Activated T-cell treated with anti-CD3 and anti-CD28 coated beads, Interleukin-2, amount 50 U/mL, for 4 hours (primary cell): ENCODE measurements around the gene IMMP2L. TPM values are rescaled to one million over a fixed set of nuclear protein-coding genes. Genes with fewer than 3 reads are reported as not detected.

Experiments
- ATAC-seq, 2 donors: fragments of 200-7000 bp; cut with Tn5 transposase; one replicate each; pipeline ENCODE4 v1.10.0; 2021
- DNase-seq: peaks from one replicate; pipeline ENCODE4 v3.0.0-alpha.2; 2020
- H3K27me3 Mint-ChIP-seq: one replicate; pipeline ENCODE4 v1.8.0; 2021; ENCODE audit warnings: low read depth, mixed read lengths
- H3K36me3 Mint-ChIP-seq: one replicate; pipeline ENCODE4 v1.8.0; 2022; ENCODE audit warnings: mixed read lengths; ENCODE audit not compliant: insufficient read depth
- H3K4me1 Mint-ChIP-seq: one replicate; pipeline ENCODE4 v1.8.0; 2021; ENCODE audit warnings: low read depth, mixed read lengths
- H3K4me3 Mint-ChIP-seq: one replicate; pipeline ENCODE4 v1.8.0; 2021; ENCODE audit warnings: mild to moderate bottlenecking, moderate library complexity, mixed read lengths
- H3K9me3 Mint-ChIP-seq: one replicate; pipeline ENCODE4 v1.8.0; 2021; ENCODE audit warnings: mixed read lengths
- total RNA-seq, 3 donors: library from RNA; stranded (reverse); gene quantifications; one replicate each; pipeline ENCODE4 v1.2.1, GENCODE V29; 2021

IMMP2L gene
- total RNA-seq, 3 donors from 2014 or later: 18.7 to 22.9 (median 19.2) TPM

DNA sequence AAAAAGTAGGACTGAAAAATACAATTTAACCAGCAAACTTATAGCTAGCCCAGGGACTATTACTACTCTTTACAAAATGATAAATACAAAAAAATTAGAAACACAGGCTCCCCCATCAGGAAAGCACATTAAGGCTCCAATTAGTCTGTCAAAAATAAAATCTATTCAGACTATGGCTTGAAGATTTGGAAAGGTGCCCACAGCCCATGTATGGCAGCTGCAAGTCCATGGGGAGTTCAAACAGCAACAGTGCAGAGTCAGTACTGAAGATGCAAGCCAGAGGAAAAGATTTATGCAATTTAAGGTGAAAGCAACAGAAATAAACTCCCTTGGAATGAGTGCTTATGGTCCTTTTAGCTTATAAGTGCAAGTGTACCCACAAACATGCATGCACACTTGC lies 29.7 kb downstream of the IMMP2L start:
- Mint-ChIP-seq H3K9me3 (no peaks in the 10 kb centered on the region), H3K36me3 (peaks cover 2% of the 10 kb centered on the region), H3K4me3 (no peak overlapping the region), H3K27me3 (no peaks in the 10 kb centered on the region), H3K4me1 (peaks cover 12% of the 10 kb centered on the region)
- ATAC-seq (no peak), DNase-seq (no peak)

DNA sequence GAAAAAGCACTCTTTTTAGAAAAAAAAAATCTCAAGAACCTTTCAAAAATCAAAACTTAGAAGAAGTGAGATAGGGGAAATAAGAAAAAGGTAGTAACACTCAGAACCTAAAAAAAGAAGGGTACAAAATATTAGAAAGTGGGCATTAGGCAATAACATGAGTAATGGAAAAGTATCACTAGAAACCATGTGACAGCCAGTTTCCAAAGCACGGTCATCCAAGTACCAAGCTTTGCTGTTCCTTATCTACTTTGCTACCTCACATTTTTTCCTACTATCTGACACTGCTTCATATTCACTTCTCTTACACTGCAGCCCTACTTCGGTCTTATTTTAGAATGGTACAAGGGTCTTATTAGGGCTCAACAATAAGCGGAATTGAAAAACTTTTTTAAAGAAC lies 30.3 kb downstream of the IMMP2L start:
- Mint-ChIP-seq H3K27me3 (no peaks in the 10 kb centered on the region), H3K4me3 (no peak overlapping the region), H3K4me1 (peaks cover 13% of the 10 kb centered on the region), H3K36me3 (peaks cover 2% of the 10 kb centered on the region), H3K9me3 (no peaks in the 10 kb centered on the region)
- DNase-seq: no peak
- ATAC-seq: no peak

DNA sequence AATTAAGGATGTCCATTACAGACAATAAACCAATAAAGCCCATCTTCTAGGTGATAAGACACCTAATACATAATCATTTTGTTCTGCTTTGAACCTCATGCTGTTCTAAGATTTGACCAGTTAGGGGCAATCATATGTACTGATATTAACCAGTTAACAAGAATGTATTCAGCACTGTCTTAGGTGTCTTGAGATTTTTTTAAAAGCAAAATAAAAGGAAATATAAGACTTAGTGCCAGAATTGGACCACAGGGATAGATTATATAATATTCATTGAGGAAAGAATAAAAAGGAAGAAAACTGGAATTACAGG lies 32.0 kb downstream of the IMMP2L start:
- Mint-ChIP-seq H3K27me3 (no peaks in the 10 kb centered on the region), H3K4me1 (peaks cover 13% of the 10 kb centered on the region), H3K36me3 (peaks cover 2% of the 10 kb centered on the region), H3K4me3 (no peak overlapping the region), H3K9me3 (no peaks in the 10 kb centered on the region)
- DNase-seq (no peak), ATAC-seq (no peak)

DNA sequence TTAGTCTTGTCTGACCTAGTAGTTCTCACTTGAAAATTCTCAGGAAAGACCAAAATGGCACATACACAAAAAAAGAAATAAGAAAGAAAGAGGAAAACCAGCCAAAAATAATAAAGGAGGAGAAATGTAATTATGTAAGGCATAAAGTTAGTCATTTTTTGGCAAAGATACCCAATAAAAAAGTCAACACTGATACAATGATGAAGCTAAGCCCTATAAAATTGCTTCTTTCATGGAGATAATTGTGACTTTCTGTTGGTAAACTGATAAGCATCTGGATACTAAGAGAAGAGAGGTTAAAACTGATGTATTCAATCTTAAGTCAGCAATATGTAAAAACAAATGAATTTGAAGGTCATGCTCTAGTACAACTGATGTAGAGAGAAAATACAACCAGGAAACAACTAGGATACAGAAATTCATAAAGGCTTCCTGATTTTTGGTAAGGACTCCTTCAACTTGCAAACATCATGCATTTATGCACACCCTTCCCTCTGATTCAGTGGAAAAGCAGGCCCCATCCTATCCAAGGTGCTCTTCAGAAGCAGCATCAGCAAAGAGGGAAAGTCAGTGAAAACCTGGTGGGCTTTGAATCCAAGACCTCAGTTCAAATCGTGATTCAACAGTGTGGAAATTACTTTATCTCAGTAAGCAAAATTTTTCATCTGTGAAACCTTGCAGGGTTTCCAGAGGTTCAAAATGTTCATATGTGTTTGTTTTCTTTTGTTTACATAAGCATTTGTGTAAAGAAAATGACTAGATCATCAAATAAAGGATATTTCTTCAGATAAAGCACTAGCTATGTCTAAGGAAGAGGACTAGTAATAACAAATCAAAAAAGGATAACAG lies 32.6 kb downstream of the IMMP2L start:
- Mint-ChIP-seq H3K36me3 (peaks cover 4% of the 10 kb centered on the region), H3K4me1 (peaks cover 13% of the 10 kb centered on the region), H3K27me3 (no peaks in the 10 kb centered on the region), H3K9me3 (no peaks in the 10 kb centered on the region), H3K4me3 (no peak overlapping the region)
- DNase-seq: no peak
- ATAC-seq: no peak

DNA sequence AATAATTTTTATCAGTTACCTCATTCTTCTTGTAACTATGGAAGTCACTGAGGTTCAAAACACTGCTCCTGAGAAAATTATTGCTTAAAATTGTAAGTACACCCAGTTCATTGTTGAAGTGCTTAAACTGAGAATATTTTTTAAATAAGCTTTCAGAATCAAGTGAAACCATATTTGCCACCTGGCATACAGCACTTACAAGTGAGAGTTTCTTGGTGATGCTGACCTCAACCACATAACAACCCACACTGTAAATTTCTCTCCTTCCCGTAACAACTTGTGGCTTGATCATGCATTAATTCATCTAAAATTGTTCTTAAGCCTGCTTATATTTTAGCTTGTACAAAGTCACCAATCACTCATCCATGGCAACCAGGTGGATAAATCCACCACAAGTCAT lies 34.0 kb downstream of the IMMP2L start:
- no peaks in the 10 kb centered on the region for H3K9me3 Mint-ChIP-seq
- DNase-seq (no peak), ATAC-seq (peak; percentile 34 to 69)
- peaks cover 13% of the 10 kb centered on the region for H3K4me1 Mint-ChIP-seq
- H3K4me3 Mint-ChIP-seq: no peak overlapping the region
- H3K27me3 Mint-ChIP-seq: no peaks in the 10 kb centered on the region
- peaks cover 7% of the 10 kb centered on the region for H3K36me3 Mint-ChIP-seq

DNA sequence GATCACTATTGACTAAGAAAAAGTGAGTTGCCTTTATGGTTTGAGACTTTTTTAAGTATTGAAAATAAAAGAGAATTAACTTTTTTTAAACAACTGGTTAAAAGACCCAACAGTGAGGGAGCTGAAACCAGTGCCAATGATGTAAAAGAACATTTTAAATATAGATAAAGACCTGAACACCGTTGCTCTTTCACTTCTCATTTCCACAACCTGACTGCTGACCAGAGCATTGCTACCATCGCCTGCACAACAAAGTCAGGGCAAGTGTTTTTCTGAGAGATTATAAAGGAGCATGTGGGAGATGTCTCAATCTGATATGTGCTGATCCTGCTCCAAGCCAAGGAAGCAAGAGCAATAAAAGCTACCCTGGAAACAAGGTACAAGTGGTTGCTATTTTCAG lies 34.7 kb downstream of the IMMP2L start:
- peaks cover 13% of the 10 kb centered on the region for H3K4me1 Mint-ChIP-seq
- no peak for DNase-seq

DNA sequence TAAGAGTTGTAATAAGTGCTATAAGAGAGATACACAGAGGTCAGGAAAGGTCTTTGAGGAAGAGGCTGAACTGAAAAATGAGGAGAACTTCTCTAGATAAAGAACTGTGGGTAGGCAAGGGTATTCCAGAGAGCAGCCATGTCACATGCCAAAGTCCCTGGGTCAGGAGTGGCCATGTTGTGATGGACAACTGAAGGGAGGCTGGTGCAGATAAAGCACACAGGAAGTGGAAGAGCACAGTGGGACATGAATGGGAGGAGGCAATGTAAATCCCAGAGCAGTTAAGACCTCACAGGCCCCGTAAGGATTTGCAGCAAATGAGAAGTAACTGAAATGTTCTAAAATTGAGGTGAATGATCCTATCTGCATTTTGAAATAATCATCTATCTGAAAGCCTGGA lies 37.2 kb downstream of the IMMP2L start:
- Mint-ChIP-seq H3K9me3 (peaks cover 7% of the 10 kb centered on the region), H3K4me3 (no peak overlapping the region), H3K36me3 (peaks cover 19% of the 10 kb centered on the region), H3K4me1 (peaks cover 13% of the 10 kb centered on the region), H3K27me3 (no peaks in the 10 kb centered on the region)
- ATAC-seq (no peak), DNase-seq (no peak)

More for the DNA sequence above, 34.7 kb downstream of the IMMP2L start:
- no peak overlapping the region for H3K4me3 Mint-ChIP-seq
- H3K36me3 Mint-ChIP-seq: peaks cover 7% of the 10 kb centered on the region
- no peaks in the 10 kb centered on the region for H3K27me3 Mint-ChIP-seq
- no peak for ATAC-seq
- H3K9me3 Mint-ChIP-seq: no peaks in the 10 kb centered on the region

DNA sequence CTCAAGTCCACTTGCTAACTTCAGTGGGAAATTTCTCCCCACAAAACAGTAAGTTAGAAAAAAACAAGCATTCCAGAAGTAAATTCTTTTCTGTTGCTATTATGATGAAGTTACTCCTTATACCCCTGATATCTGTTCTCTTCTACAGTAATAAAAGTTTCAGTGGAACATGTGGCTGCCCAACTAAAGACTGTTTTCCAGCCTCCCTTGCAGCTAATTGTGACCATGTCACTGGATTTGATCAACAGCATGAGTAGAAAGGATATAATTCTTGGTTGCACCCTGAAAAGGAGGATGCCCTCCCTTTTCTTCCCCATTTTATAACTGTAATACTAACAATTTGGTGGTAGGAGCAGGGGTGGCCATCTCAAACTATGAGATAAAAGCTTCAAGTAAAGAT lies 40.6 kb downstream of the IMMP2L start:
- peaks cover 7% of the 10 kb centered on the region for H3K9me3 Mint-ChIP-seq
- peaks cover 40% of the 10 kb centered on the region for H3K36me3 Mint-ChIP-seq
- H3K4me3 Mint-ChIP-seq: no peak overlapping the region
- no peak for DNase-seq
- H3K27me3 Mint-ChIP-seq: no peaks in the 10 kb centered on the region
- ATAC-seq: no peak
- H3K4me1 Mint-ChIP-seq: no peaks in the 10 kb centered on the region

DNA sequence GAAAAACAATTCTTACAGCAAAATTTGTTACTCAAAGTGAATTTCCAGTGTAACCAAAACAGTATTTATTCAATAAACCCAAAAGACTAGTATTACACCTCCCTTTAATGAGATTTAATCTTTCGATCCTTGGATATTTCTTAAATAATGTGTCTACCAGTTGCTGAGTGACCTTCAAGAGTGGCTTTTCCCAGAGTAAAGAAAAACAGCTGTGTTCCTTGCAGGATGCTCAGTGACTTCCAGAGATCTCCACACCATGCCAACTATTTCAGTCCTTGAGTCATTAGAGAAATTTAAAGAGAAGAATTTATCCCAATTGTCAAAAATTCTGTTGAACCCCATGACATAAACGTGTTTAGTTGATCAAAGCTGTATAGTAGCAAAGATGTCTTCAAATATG lies 44.0 kb downstream of the IMMP2L start:
- Mint-ChIP-seq H3K4me1 (no peaks in the 10 kb centered on the region), H3K36me3 (peaks cover 35% of the 10 kb centered on the region), H3K27me3 (no peaks in the 10 kb centered on the region), H3K4me3 (no peak overlapping the region), H3K9me3 (peaks cover 7% of the 10 kb centered on the region)
- no peak for ATAC-seq
- no peak for DNase-seq

DNA sequence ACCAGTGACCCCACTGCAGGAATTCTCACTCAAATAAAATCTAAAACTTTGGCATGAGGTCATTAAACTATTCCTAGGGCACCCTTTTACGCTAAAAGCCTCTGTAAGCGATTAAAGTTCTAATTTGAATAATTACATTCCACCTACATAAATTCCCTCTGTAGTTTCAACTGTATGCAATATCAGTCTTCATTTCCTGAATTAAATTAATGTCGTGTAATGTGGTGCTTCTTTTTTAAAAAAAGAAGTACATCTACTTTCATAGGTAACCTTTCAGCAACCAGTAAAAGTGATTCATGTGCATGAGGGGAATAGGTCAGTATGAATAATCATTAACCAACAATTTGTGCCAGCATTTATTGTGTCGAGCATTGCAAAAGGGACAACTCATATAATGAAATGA lies 44.7 kb downstream of the IMMP2L start:
- ATAC-seq (no peak), DNase-seq (no peak)
- Mint-ChIP-seq H3K4me3 (no peak overlapping the region), H3K36me3 (peaks cover 42% of the 10 kb centered on the region), H3K27me3 (no peaks in the 10 kb centered on the region), H3K9me3 (peaks cover 7% of the 10 kb centered on the region), H3K4me1 (no peaks in the 10 kb centered on the region)

DNA sequence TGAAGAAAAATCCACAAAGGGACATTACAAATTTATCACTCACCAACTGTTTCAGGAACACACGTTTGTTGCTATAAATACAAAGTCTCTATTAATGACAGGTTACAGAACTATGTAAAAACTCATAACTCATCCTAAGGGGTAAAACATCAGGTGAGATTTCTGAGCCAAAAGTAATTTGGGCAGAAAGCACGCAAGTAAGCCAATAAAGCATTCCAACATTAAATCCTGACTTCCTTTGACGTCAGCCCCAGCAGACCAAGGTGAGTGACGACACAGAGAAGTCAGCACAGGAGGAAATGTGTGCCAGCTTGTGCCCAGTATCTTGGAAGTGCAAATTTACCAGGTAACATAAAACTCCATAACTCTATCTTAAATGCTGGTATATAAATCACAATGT lies 45.7 kb downstream of the IMMP2L start:
- Mint-ChIP-seq H3K4me3 (no peak overlapping the region), H3K36me3 (peaks cover 39% of the 10 kb centered on the region), H3K9me3 (peaks cover 5% of the 10 kb centered on the region), H3K27me3 (no peaks in the 10 kb centered on the region), H3K4me1 (peaks cover 5% of the 10 kb centered on the region)
- DNase-seq (no peak), ATAC-seq (no peak)

DNA sequence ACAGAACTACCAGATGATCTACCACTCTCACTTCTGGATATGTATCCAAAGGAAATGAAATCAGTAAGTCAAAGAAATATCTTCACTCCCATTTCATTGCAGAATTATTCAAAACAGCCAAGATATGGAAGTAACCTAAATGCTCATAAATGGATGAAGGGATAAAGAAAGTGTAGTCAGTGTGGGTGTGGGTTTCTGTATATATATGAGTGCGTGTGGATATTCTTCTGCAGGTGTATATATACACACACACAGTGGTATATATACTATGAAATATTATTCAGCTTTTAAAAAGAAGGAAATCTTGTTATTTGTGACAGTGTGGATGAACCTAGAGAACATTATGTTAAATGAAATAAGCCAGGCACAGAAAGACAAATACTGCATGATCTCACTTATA lies 48.7 kb downstream of the IMMP2L start:
- H3K9me3 Mint-ChIP-seq: peaks cover 5% of the 10 kb centered on the region
- no peak for DNase-seq
- H3K36me3 Mint-ChIP-seq: peaks cover 22% of the 10 kb centered on the region
- ATAC-seq: no peak
- no peaks in the 10 kb centered on the region for H3K27me3 Mint-ChIP-seq
- H3K4me1 Mint-ChIP-seq: peaks cover 5% of the 10 kb centered on the region
- no peak overlapping the region for H3K4me3 Mint-ChIP-seq

DNA sequence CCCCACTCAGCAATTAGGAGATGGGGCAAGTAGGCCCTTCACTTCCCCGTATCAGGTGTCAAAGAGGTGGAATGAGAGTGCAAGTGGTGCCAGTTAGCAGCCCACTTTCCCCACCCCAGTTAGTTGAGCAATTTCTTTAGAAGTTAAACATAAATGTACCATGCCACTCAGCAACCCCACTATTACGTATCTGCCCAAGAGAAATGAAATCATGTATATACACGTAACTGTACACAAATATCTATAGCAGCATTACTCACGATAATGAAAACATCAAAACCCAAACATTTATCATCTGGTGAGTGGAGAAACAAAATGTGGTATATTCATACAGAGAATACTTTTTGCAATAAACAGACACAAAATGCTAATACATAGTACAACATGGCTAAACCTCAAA lies 50.4 kb downstream of the IMMP2L start:
- H3K27me3 Mint-ChIP-seq: no peaks in the 10 kb centered on the region
- ATAC-seq: no peak
- peaks cover 27% of the 10 kb centered on the region for H3K36me3 Mint-ChIP-seq
- H3K4me1 Mint-ChIP-seq: peaks cover 7% of the 10 kb centered on the region
- peaks cover 5% of the 10 kb centered on the region for H3K9me3 Mint-ChIP-seq
- no peak overlapping the region for H3K4me3 Mint-ChIP-seq
- no peak for DNase-seq

DNA sequence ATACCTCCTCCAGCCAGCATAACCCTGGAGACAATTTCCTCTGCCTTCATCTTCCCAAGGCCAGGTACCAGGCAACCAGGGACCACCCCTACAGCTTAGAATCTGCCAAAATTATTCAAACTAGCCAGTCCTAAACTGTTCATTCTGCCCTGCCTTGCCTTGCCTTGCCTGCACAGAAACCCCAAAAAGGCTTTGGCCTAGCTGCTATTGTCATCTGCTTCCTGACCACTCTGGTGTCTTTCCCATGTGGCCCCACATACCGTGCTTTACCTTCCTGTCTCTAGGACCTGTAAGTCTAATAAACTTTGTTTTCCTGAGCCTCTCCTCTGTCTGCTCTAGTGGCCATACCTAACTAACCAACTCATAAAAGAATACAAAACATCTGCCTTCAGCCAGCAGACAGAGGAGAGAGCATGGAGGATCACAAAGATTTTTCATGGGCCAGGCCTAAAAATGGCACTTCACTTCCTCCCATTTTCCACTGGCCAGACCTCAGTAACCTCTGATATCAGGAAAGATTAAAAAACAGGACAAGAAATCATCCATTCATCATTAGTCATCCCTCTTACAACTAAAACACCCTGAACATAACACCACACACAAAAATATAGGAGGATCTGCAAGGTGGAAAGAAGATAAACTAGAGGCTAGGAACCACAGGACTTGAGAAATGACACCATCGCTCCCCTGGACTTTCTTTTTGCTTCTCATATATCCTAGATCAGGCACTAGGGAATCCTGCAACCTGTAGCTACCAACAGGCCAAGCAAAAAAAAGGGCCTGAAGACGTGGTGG lies 51.5 kb downstream of the IMMP2L start:
- Mint-ChIP-seq H3K4me1 (peaks cover 7% of the 10 kb centered on the region), H3K9me3 (peaks cover 5% of the 10 kb centered on the region), H3K4me3 (no peak overlapping the region), H3K27me3 (no peaks in the 10 kb centered on the region), H3K36me3 (peaks cover 29% of the 10 kb centered on the region)
- DNase-seq (no peak), ATAC-seq (no peak)

DNA sequence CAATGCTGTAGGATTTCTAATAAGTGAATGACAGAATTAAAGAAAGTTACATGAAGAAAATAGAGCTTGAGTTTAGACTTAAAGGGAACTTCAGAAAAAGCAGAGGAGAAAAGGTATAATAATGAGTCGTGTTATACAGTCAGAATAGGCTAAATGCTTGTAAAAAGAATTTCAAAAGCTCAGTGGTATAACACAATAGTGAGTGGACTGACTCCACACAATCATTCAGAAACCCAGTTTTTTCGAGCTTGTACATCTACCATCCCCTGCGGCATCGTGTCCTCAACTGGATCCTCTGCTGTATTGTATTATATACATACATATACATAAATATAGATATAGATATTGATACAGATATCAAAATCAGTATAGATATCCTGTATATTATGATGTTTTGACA lies 52.2 kb downstream of the IMMP2L start:
- Mint-ChIP-seq H3K4me1 (peaks cover 7% of the 10 kb centered on the region), H3K9me3 (peaks cover 5% of the 10 kb centered on the region), H3K36me3 (peaks cover 29% of the 10 kb centered on the region), H3K27me3 (no peaks in the 10 kb centered on the region), H3K4me3 (no peak overlapping the region)
- ATAC-seq (no peak), DNase-seq (no peak)
